NCI-H82 treated with DMSO at 0.1 percent for 48 hours (cell line): ENCODE results near the gene PTPN13.
"Not testable (repeated sequence)": the region's sequence is repeated elsewhere in the genome, so short reads cannot be mapped to it uniquely, and the experiment has no call there.

Experiments used
- DNase-seq: peaks from one replicate; lab custom pipeline; 2025; ENCODE audit not compliant: unreplicated experiment; lab: John Stamatoyannopoulos, UW

Gene PTPN13

DNA sequence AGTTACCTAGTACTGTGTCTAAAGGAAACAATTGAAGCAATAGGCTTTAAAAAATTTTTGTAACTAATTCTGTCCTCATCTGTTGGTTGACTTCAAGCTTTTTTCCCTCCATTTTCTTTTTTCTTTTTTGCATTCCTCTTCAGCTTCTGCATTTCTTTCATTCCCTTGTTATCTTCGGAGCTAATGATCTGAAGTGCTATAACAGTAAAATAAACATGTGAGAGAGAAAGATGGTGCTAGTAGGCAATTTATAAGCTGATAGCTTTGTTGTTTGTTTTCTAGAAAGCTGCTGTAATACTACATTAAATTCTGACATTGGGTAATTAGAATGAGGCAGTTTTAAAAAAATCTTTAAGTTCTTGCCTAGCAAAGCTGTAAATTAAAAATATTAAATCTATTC lies 37.1 kb downstream of the PTPN13 start:
- no peak for DNase-seq

DNA sequence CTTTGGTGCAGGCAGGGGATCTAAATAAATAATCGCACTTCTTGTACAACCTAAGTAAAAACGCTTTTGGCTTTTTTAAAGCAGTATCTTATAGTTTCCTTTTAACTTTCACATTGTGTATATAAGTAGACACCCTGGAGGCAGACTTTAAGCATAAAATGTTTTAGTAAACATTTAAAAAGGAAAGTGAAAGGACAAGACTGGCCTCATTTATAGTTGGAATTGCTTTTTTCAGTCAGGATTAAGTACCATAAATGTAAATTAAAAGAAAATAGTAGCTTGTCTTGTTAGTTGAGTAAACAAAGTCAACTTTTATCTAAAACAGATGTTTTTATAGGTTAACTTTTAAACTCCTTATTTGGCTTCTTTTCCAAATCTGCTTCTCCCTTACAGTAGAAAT lies 39.7 kb downstream of the PTPN13 start:
- DNase-seq = no peak

DNA sequence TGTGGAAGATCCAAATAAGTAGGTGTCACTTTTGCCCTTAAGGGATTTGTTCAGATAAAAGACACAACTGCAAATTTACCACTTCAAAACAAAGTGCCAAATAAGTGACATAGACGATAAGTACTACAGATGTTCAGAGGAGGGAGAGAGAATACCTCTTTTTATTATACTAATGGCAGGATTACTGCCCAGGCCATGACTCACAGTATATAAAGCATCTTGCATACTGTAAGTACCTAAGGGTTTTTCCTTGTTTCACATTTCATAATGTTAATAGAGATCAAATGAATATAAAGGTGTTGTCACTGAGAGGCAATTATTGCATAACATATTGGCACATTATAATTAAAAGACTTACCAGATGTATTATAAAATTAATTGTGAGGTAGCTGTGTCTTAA lies 46.4 kb downstream of the PTPN13 start:
- DNase-seq = no peak

DNA sequence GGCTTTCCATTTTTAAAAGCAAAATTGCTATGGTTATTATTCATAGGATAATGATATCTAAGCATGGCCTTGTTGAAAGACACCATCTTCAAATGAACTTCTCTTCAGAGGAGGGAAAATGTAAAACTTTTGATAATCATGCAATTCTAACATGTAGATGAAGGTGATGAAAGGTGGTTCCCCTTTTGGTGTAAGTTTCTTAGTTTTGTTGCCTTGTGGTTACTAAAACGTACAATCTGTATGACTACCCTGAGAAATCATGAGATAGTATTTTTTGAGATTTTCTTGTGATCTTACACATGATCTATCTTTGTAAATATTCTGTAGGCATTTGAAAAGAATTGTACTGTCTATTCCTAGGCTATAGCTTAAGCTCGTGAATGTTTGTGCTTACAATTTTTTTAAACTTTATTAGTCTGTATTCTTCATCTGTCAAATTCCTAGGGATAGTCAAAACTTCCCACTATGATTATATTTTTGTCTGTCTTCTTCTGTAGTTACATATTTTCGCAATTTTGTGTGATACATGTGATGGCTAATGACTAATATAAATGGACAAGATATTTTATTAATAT lies 47.5 kb downstream of the PTPN13 start:
- no peak for DNase-seq

DNA sequence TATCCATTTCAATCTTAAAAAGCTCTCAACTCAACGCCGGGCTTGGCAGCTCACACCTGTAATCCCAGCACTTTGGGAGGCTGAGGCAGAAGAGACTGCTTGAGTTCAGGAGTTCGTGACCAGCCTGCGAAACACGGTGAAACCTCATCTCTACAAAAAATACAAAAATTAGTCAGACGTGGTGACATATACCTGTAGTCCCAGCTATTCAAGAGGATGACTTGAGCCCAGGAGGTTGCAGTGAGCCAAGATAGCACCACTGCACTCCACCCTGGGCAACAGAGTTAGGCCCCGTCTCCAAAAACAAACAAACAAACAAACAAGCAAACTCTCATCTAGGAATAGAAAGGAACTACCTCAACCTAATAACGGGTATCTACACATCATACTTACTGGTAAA lies 50.8 kb downstream of the PTPN13 start:
- no peak for DNase-seq

DNA sequence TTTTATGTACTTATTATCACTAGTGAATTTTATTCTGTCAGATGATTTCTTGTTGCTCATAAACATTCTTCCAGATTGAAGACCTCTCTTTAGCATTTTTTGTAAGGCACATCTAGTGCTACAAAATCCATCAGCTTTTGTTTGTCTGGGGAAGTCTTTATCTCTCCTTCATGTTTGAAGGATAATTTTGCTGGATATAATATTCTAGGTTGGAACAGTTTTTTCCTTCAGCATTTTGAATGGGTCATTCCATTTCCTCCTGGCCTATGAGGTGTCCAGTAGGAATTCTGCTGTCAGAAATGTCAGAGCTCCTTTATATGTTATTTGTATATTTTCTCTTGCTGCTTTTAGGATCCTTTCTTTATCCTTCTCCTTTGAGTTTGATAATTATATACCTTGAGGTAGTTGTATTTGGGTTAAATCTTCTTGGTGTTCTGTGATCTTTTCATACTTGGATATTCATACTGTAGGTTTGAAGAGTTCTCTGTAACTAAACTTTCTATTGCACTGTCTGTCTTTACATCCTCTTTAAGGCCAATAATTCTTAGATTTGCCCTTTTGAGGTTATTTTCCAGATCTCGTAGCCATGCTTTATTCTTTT lies 58.3 kb downstream of the PTPN13 start:
- DNase-seq = no peak

DNA sequence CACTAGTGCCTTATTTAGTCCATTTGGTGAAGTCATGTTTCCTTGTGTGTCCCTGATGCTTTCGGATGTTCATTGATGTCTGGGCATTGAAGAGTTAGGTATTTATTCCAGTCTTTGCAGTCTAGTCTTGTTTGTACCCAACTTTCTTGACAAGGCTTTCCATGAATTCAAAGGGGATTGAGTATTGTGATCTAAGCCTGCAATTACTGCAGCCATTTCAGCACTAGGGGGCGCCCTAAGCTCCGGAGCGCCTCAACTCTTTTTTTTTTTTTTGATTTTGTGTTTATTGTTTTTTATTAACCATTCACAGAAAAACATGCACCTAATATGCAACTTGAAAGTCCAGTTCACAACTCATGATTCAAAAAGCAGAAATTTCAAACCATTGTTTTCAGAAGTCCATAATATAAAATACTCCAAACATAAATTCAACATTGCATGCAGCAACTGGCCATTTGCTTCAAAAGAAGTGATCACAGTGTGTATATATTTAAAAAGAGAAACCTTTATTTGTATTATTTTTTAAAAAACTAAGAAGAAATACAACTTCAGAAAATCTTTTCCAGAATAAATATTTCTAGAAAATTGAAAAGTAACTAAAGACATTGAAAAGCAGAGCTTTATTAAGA lies 59.2 kb downstream of the PTPN13 start:
- DNase-seq = no peak

DNA sequence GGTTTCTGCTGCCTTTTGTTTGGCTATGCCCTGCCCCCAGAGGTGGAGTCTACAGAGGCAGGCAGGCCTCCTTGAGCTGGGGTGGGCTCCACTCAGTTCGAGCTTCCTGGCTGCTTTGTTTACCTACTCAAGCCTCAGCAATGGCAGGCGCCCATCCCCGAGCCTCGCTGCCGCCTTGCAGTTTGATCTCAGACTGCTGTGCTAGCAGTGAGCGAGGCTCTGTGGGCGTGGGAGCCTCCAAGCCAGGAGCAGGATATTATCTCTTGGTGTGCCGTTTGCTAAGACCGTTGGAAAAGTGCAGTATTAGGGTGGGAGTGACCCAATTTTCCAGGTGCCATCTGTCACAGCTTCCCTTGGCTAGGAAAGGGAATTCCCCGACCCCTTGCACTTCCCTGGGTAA lies 62.7 kb downstream of the PTPN13 start:
- not testable (repeated sequence) for DNase-seq

DNA sequence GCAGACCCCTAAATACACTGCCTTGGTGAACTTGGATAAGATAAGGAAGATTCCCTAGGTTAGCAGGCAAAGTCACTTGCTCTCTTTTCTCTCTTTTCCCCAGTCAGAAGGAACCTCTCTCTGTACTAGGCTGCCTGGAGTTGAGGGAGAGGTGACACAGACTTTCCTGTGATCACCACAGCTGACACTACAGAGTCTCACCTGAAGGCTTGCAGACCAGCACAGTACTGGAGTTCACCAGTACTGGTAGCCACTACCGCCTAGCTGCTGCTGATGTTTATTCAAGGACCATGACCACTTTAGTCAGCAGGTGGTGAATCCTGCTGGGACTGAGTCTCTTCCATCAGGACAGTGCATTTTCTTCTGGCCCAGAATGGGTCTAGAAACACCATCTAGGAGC lies 63.3 kb downstream of the PTPN13 start:
- DNase-seq = no peak

DNA sequence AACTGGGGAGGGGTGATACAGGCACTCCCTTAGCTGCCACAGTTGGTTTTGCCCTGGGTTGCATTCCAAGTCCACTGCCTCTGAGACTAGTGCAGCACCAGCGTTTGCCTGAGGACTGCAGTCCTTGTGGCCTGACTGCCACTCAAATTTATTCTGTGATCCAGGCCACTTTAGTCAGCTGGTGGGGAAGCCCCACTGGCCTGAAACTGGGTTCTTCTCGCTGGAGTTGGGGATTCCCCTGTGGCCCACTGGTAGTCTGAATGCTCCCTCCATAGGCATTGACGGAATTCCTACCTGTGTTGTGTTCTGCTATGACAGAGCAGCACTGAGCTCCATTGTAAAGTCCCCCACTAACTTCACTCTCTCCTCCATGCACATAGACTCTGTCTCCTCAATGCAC lies 63.8 kb downstream of the PTPN13 start:
- DNase-seq = no peak

DNA sequence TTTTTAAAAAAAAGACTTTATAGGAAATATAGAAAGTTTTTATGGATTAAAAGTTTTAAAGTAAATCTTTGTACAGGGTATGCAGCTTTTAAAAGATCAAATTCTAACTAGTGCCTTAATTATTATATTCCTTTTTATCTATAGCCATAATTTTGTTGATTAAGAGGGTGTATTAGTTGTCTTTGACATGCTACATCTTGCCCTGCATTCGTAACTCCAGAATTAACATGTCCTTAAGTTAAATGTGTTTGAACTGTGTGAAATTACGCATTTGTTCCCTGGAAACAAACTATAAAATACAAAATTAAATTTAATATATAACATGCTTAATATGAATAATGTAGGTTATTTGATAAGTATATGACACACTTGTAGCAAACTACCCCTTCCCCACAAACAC lies 66.3 kb downstream of the PTPN13 start:
- no peak for DNase-seq

DNA sequence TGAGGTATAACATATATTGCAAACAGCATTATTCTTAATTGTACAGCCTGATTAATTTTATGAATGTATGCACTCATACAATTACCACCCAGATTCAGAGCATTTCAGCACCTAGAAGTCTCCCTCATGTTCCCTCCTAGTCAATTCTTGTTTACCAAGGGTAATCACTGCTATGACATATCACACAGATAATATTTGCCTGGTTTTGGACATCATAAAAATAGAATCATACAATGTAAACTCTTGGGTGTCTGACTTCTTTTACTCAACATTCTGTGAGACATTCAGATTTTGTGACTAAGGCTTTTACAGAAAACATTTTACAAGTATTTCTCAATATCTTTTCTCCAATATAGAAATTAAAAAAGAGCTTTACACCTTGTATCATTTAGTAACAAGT lies 66.9 kb downstream of the PTPN13 start:
- DNase-seq = no peak

DNA sequence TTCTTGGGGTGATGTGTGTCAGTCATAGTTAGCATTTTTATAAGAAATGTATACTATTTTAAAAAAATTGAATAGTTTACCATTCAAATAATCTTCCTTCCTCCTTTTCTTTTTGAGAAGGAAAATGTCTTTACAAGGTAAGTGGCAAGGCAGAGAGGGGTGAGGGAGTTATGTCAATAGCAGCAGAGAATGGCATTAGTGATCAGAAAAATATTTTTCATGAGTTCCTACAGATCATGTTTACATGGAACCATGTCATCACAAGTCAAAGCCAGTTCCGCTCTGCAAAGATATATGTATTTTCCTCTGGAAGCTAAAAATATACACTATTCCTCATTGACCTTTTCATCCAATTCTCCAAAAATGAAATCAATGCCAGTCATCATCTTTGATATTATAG lies 67.3 kb downstream of the PTPN13 start:
- DNase-seq = no peak

DNA sequence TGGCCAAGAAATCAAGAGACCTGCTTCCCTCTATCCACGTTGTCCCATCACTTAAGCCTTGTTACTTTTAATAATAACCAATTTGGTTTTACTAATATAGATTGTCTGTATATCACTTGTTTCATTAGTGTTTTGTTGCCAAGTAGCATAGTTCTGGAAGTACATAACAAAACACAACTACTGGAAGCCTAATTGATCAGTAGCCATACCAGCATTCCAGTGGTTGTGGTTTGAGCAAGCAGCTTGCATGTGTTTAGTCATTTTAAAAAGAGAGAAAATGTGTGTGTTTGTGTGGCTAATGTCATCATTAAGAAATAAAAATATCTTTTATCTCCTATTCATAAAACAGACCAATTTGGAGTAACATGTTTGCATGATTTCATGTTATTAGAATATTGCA lies 70.8 kb downstream of the PTPN13 start:
- DNase-seq = no peak

DNA sequence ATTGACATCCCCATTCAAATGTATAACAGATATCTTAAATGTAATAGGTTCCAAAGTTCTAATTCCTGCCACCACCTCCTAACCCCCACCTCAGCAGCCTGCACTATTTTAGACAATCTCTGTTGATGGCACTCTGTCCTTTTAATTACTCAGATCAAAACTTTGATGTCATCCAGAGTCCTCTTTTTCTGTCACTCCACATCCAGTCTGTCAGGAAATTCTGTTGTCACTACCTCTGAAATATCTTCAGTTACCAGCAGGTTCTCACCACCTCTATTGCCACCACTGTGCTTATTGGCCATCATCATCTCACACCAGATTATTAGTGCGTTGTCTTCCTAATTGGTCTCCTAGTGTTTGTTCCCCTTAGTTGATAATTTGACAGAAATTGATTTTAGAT lies 76.2 kb downstream of the PTPN13 start:
- DNase-seq = no peak

DNA sequence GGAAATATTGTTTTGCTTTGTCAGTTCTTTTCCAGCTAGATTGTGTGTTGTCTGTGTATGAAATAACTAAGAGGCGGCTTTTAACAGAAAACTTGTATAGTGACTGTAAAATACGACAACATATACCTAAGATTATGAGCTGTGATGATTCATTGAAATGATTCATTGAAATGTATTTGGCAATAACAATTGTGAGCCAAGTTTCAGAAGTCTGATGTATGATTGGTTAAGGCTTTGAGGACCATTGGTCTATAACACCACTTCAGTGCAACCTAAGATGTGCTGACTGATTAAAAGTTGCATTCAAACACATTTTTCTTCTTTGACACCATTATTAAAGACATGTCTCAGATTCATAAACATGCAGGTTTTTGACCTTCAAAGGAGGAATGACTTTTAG lies 76.6 kb downstream of the PTPN13 start:
- no peak for DNase-seq

DNA sequence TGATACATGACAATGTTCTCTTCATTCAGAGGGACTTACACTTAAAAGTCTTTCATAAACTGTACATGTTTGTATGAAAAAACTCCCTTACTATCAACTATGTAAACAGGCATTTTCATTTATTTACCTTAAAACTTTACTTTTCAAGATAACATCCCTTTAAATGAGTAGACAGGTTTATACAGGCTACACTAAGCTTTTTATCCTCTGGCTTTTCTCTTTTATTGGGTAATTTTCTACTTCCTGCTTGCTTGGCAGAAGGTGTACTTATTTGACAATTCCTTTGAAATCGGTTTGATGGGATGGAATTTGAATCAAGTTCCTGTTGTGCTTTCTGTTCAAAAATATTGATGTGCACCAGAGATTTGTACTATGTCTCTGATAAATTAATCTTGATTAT lies 81.4 kb downstream of the PTPN13 start:
- no peak for DNase-seq

DNA sequence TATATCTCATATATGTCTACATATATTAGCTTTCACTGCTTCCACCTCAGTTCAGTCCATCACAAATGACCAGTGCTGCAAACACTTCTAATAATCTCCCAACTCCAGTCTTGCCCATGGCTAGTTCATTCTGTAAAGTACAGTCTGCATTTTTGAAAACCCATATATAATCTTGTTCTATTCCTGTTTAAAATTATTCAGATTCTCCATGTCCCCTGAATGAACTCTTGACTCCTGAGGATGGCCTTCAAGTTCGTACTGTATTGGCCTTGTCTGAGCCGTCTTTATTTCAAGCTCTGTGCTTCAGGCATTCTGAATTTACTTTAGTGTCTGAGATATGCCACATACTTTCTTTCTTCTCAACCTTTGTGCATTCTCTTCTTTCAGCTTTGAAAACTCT lies 84.7 kb downstream of the PTPN13 start:
- DNase-seq = no peak

DNA sequence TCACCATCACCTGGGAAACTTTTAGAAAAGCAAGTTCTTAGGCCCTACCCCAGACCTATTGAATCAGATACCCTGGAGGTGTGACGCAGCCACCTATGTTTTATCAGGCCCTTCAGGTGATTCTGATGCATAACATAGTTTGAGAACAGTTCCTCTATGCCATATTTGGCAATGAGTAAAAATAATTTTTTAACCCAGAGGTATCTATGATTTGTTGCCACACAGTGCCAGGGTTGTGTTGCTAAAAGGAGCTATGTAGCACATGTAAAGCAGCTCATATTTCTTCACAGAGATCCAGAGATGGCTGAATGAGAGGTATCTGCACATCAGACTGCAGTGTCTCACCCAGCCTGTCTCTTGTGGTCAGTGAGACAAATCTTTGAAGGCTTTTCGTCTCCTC lies 85.3 kb downstream of the PTPN13 start:
- no peak for DNase-seq

DNA sequence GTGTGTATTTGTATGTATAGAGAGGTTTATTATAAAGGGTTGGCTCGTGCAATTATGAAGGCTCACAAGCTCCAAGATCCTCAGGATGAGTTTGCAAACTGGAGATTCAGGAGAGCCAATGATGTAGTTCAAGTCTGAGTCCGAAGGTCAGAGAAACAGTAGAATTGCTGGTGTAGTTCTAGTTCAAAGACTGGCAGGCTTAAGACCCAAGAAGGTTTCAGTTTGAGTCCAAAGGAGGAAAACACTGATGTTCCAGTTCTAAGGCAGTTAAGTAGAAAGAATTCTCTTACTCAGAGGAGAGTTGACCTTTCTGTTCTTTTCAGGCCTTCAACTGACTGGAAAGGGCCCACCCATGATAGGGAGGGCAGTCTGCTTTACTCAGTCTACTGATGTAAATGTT lies 89.1 kb downstream of the PTPN13 start:
- DNase-seq = no peak

DNA sequence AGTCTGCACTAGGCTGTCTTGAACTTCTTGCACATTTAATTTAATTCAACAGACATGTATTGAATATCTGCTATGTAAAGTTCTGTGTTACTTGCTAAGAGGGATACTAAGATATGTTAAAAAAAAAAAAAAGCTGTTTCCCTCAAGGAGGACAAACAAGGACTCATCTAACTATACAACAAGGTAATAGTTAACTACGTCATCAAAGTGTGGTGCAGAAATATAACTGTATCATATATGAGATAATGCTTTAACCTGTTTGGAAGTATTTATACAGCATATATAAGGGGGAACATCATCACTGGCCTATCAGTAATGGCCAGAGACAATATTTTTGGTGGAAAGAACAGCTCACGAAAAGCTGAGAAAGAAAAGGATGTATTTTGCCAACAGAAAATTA lies 89.9 kb downstream of the PTPN13 start:
- DNase-seq = no peak

DNA sequence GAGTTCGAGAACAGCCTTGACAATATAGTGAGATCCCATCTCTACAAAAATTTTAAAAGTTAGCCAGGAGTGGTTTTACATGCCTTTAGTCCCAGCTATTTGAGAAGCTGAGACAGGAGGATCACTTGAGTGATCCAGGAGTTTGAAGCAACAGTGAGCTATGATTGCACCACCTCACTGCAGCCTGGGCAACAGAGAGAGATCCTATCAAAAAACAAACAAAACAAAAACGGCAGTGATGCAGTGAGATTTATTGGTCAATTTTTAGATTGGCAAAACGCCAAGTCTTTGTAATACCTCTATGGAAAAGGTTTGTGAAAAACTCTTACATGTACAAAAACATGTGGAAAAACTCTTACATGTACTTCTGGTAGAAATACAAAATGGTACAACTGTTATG lies 91.3 kb downstream of the PTPN13 start:
- DNase-seq = no peak

DNA sequence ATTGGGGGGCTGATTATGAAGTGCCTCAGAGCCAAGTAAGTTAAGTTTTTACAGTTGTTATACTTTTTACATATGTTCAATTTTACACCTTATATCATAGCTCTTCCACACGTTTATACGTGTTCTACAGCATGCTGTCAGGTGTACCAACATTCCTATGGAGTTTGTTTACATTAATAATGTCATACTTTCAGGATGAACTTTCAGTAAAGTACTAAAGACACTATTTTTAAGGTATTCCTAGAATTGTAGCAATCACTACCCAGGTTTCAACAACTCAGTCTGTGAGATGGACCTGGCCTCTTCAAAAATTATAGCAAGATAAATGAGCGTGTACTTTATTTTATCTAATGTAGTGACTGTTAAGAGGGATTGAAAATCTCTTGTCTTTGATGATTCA lies 92.6 kb downstream of the PTPN13 start:
- no peak for DNase-seq
